HepG2 (cell line): ENCODE data around the gene ZC3H7B. TPM values are rescaled to one million over a fixed set of nuclear protein-coding genes. Genes with fewer than 3 reads are reported as not detected.
A peak's percentile ranks its signal among the peaks of the same experiment; 100 is the strongest.

ENCODE experiments used
- ARNT ChIP-seq: fragments of 450-650 bp; IDR thresholded peaks from 2 replicates; pipeline ENCODE4 v1.6.1; 2017
- ATF3 ChIP-seq: sonication (generic); formaldehyde crosslinking; IDR thresholded peaks from 2 replicates; pipeline ENCODE4 v1.4.0; 2020; ENCODE audit warnings: missing genetic modification reagents
- ETV5 ChIP-seq: IDR thresholded peaks from 2 replicates; pipeline ENCODE4 v1.6.1; 2018; ENCODE audit warnings: missing biosample characterization, missing genetic modification reagents, inconsistent platforms, borderline replicate concordance
- HNF4G ChIP-seq, 2 experiments: sonication (generic) in 1 of 2; formaldehyde crosslinking in 1 of 2; IDR thresholded peaks; 2 replicates each; pipeline versions ENCODE4 v1.4.0 to v1.6.1; 2011 to 2020; ENCODE audit warnings: borderline replicate concordance in 2 of 2, low read depth in 2 of 2, mild to moderate bottlenecking in 2 of 2, low read length in 1 of 2, missing genetic modification reagents in 1 of 2, moderate library complexity in 1 of 2
- HOXA5 ChIP-seq: sonication (generic); formaldehyde crosslinking; IDR thresholded peaks from 2 replicates; pipeline ENCODE4 v1.4.0; 2020; ENCODE audit warnings: missing genetic modification reagents
- RAD21 ChIP-seq: fragments of 450-650 bp; formaldehyde crosslinking; IDR thresholded peaks from 2 replicates; pipeline ENCODE4 v1.5.0; 2020; ENCODE audit warnings: mild to moderate bottlenecking
- SP4 ChIP-seq: sonication (generic); formaldehyde crosslinking; IDR thresholded peaks from 2 replicates; pipeline ENCODE4 v1.8.1; 2023; ENCODE audit warnings: mild to moderate bottlenecking, missing genetic modification reagents
- TARDBP ChIP-seq: sonication (generic); formaldehyde crosslinking; IDR thresholded peaks from 2 replicates; pipeline ENCODE4 v1.8.0; 2022; ENCODE audit warnings: mild to moderate bottlenecking, missing genetic modification reagents
- UBTF ChIP-seq: sonication (generic); formaldehyde crosslinking; IDR thresholded peaks from 2 replicates; pipeline ENCODE4 v1.4.0; 2020; ENCODE audit warnings: mild to moderate bottlenecking, missing genetic modification reagents
- ZNF33A ChIP-seq: sonication (generic); formaldehyde crosslinking; IDR thresholded peaks from 2 replicates; pipeline ENCODE4 v1.5.1; 2020; ENCODE audit warnings: missing genetic modification reagents, mild to moderate bottlenecking, moderate library complexity, borderline replicate concordance
- ZNF580 ChIP-seq: IDR thresholded peaks from 2 replicates; pipeline ENCODE4 v1.6.1; 2016; ENCODE audit warnings: low read depth, borderline replicate concordance
- ZNF616 ChIP-seq: sonication (generic); formaldehyde crosslinking; IDR thresholded peaks from 2 replicates; pipeline ENCODE4 v1.5.0; 2020; ENCODE audit warnings: low read depth, mild to moderate bottlenecking, missing genetic modification reagents
- ZNF839 ChIP-seq: sonication (generic); formaldehyde crosslinking; IDR thresholded peaks from 2 replicates; pipeline ENCODE4 v1.4.0; 2020; ENCODE audit warnings: missing genetic modification reagents, mild to moderate bottlenecking, borderline replicate concordance
- polyA plus RNA-seq, 8 experiments: library from polyadenylated mRNA; depleted of rRNA in 3 of 8; stranded (reverse) in 7 of 8; unstranded in 1 of 8; fragments of >200 nt; fragmentation: Illumina TruSeq in 4 of 8; extraction: Trizol in 4 of 8; gene quantifications; 2 replicates each; pipeline versions ENCODE4 v1.2.1 to v1.2.3, GENCODE V29; 2011 to 2016; ENCODE audit warnings: low read depth in 4 of 8, missing spikeins in 1 of 8, mixed read lengths in 1 of 8; ENCODE audit not compliant: insufficient read depth in 1 of 8
- total RNA-seq, 5 experiments: library from RNA; depleted of rRNA; stranded (reverse); fragments of >200 nt; fragmentation: Illumina TruSeq; extraction: Trizol; gene quantifications; 2 replicates each; pipeline ENCODE4 v1.2.3, GENCODE V29; 2016; ENCODE audit warnings: low read depth in 1 of 5
- TF ChIP-seq, protein P1 (sequence below): sonication (generic); formaldehyde crosslinking; IDR thresholded peaks from 2 replicates; pipeline ENCODE4 v1.4.0; 2020; ENCODE audit warnings: missing genetic modification reagents
- TF ChIP-seq, protein P2 (sequence below): sonication (generic); formaldehyde crosslinking; IDR thresholded peaks from 2 replicates; pipeline ENCODE4 v1.4.0; 2020; ENCODE audit warnings: mild to moderate bottlenecking, missing genetic modification reagents
- TF ChIP-seq, protein P3 (sequence below): IDR thresholded peaks from 2 replicates; pipeline ENCODE4 v1.6.1; 2016; ENCODE audit warnings: mild to moderate bottlenecking
- TF ChIP-seq, protein P4 (sequence below), 2 experiments: sonication (generic) in 1 of 2; formaldehyde crosslinking in 1 of 2; IDR thresholded peaks; 2 replicates each; pipeline versions ENCODE4 v1.4.0 to v1.6.1; 2016 to 2020; ENCODE audit warnings: borderline replicate concordance in 1 of 2, low read depth in 1 of 2, mild to moderate bottlenecking in 1 of 2, missing genetic modification reagents in 1 of 2

Gene ZC3H7B
- total and polyA plus RNA-seq, 2 of the 13 experiments (the other 11 are each of a cell fraction or from before 2014, with no cell fraction given): 26.4 to 37.2 TPM

DNA sequence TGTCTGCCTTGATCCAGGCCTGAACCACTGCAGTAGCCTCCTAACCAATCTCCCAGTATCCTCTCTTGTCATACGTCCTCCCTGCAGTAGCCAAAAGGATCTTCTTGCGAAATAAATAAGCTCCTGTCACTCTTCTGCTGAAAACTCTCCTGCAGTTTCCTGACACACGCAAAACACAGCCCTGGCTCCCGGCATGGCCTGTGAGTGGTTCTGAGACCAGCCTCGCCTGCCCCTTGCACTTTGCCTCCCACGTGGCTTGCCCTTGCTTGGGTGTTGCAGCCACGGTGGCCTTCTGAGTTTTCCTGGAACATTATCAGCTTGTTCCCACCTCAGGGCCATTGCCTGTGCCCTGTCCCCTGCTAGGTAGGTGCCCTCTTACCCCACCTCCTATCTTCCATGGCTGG lies 7.2 kb downstream of the ZC3H7B start (continued):
- TF ChIP-seq, protein P1, sequence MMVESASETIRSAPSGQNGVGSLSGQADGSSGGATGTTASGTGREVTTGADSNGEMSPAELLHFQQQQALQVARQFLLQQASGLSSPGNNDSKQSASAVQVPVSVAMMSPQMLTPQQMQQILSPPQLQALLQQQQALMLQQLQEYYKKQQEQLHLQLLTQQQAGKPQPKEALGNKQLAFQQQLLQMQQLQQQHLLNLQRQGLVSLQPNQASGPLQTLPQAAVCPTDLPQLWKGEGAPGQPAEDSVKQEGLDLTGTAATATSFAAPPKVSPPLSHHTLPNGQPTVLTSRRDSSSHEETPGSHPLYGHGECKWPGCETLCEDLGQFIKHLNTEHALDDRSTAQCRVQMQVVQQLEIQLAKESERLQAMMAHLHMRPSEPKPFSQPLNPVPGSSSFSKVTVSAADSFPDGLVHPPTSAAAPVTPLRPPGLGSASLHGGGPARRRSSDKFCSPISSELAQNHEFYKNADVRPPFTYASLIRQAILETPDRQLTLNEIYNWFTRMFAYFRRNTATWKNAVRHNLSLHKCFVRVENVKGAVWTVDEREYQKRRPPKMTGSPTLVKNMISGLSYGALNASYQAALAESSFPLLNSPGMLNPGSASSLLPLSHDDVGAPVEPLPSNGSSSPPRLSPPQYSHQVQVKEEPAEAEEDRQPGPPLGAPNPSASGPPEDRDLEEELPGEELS (CRISPR knock-in tag): peak; percentile 42; the same call in 1 of the 2 replicates
- TF ChIP-seq, protein P2, sequence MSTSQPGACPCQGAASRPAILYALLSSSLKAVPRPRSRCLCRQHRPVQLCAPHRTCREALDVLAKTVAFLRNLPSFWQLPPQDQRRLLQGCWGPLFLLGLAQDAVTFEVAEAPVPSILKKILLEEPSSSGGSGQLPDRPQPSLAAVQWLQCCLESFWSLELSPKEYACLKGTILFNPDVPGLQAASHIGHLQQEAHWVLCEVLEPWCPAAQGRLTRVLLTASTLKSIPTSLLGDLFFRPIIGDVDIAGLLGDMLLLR (CRISPR knock-in tag): peak; percentile 71; the same call in 1 of the 2 replicates
- TF ChIP-seq, protein P3, sequence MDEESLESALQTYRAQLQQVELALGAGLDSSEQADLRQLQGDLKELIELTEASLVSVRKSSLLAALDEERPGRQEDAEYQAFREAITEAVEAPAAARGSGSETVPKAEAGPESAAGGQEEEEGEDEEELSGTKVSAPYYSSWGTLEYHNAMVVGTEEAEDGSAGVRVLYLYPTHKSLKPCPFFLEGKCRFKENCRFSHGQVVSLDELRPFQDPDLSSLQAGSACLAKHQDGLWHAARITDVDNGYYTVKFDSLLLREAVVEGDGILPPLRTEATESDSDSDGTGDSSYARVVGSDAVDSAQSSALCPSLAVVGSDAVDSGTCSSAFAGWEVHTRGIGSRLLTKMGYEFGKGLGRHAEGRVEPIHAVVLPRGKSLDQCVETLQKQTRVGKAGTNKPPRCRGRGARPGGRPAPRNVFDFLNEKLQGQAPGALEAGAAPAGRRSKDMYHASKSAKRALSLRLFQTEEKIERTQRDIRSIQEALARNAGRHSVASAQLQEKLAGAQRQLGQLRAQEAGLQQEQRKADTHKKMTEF (CRISPR knock-in tag): peak; percentile 86; the same call in 1 of the 2 replicates
- peak; percentile 79 for TF ChIP-seq HNF4G (IDR thresholded peaks at IDR 0.05; ENCODE audit: borderline replicate concordance, low read depth, low read length)
- TF ChIP-seq HNF4G (CRISPR knock-in tag; IDR thresholded peaks at IDR 0.05; ENCODE audit: borderline replicate concordance, low read depth): peak; percentile 85
- 0 out of 2 replicates have a peak, but pooled peaks have one; percentile 29 for TF ChIP-seq ZNF616 (CRISPR knock-in tag)
- no peak for TF ChIP-seq ZNF33A (CRISPR knock-in tag)
- peak; percentile 79 for TF ChIP-seq UBTF (CRISPR knock-in tag)
- TF ChIP-seq SP4 (CRISPR knock-in tag): peak; percentile 59
- TF ChIP-seq ZNF839 (CRISPR knock-in tag): no peak
- TF ChIP-seq, protein P4, sequence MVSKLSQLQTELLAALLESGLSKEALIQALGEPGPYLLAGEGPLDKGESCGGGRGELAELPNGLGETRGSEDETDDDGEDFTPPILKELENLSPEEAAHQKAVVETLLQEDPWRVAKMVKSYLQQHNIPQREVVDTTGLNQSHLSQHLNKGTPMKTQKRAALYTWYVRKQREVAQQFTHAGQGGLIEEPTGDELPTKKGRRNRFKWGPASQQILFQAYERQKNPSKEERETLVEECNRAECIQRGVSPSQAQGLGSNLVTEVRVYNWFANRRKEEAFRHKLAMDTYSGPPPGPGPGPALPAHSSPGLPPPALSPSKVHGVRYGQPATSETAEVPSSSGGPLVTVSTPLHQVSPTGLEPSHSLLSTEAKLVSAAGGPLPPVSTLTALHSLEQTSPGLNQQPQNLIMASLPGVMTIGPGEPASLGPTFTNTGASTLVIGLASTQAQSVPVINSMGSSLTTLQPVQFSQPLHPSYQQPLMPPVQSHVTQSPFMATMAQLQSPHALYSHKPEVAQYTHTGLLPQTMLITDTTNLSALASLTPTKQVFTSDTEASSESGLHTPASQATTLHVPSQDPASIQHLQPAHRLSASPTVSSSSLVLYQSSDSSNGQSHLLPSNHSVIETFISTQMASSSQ (IDR thresholded peaks at IDR 0.05; ENCODE audit: low read depth): peak; percentile 29; the same call in 1 of the 2 replicates
- TF ChIP-seq, protein P4 (CRISPR knock-in tag; IDR thresholded peaks at IDR 0.05; ENCODE audit: borderline replicate concordance): no peak; the same call in 1 of the 2 replicates
- TF ChIP-seq ETV5 (CRISPR knock-in tag): peak; percentile 45; the same call in 1 of the 2 replicates
- peak; percentile 86 for TF ChIP-seq HOXA5 (CRISPR knock-in tag)
- TF ChIP-seq ARNT: no peak
- TF ChIP-seq ZNF580 (CRISPR knock-in tag): peak; percentile 86; the same call in 1 of the 2 replicates
- TF ChIP-seq TARDBP (CRISPR knock-in tag): peak; percentile 78
- no peak for TF ChIP-seq ATF3 (CRISPR knock-in tag)
- TF ChIP-seq RAD21 (CRISPR knock-in tag): peak; percentile 42; the same call in 1 of the 2 replicates
